Sigmoid colon (tissue), 4 donors: ENCODE measurements around the gene RPH3AL.

Source experiments
- EP300 ChIP-seq, 4 donors: sonication (generic); formaldehyde crosslinking; IDR thresholded peaks; one replicate each; pipeline ENCODE4 v1.6.1; 2017; ENCODE audit warnings: antibody characterized with exemption in 4 of 4
- POLR2A ChIP-seq, 2 donors: fragments of 450-650 bp; IDR thresholded peaks; one replicate each; pipeline ENCODE4 v1.6.1; 2016; ENCODE audit warnings: antibody characterized with exemption in 2 of 2, mild to moderate bottlenecking in 2 of 2, moderate library complexity in 2 of 2
- POLR2AphosphoS5 ChIP-seq, 4 donors: sonication (generic); formaldehyde crosslinking; IDR thresholded peaks; one replicate each; pipeline ENCODE4 v1.6.1; 2017; ENCODE audit warnings: antibody characterized with exemption in 4 of 4
- TF ChIP-seq, protein P1 (sequence below), 4 experiments: fragments of 450-650 bp in 3 of 4; fragments of 200-600 bp in 1 of 4; IDR thresholded peaks; one replicate each; pipeline ENCODE4 v1.5.1; 2016 to 2019; ENCODE audit warnings: antibody characterized with exemption in 4 of 4, mild to moderate bottlenecking in 3 of 4, moderate library complexity in 2 of 4

DNA sequence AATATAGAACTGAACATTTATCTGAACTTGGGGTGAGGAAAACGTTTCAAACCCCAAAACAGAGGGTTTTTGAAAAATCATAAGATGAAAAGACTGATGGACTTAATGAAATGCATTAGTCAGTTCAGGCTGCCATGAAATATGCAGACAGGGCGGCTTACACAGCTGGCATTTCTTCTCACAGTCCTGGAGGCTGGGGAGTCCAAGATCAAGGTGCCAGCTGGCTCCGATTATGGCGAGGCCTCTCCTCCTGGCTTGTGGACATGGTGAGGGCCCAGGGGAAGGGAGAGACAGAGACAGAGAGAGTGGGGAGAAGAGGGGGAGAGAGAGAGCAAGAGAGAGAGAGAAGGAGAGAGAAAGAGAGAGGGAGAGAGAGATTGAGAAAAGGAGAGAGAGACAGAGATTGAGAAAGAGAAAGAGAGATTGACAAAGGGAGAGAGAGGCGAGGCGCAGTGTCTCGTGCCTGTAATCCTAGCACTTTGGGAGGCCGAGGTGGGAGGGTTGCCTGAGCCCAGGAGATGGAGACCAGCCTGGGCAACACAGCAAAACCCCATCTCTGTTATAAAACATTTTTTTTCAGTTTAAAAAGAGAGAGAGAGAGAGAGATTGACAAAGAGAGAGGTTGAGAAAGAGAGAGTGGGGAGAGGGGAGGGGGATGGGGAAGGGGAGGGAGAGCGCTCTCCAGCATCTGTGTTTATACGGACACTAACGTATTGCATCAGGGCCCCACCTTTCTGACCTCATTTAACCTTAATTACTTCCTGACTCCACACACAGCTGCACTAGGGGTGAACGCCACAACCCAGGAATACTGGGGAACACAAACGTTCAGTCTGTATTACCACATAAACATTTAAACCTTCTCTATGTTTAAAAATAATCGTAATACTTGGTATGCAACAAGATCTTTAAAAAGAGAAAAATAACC is 24.6 kb upstream of the RPH3AL start:
- TF ChIP-seq POLR2A (IDR thresholded peaks at IDR 0.05) (no peak), EP300 (IDR thresholded peaks at IDR 0.05) (no peak), POLR2AphosphoS5 (IDR thresholded peaks at IDR 0.05) (no peak)
- TF ChIP-seq, protein P1, sequence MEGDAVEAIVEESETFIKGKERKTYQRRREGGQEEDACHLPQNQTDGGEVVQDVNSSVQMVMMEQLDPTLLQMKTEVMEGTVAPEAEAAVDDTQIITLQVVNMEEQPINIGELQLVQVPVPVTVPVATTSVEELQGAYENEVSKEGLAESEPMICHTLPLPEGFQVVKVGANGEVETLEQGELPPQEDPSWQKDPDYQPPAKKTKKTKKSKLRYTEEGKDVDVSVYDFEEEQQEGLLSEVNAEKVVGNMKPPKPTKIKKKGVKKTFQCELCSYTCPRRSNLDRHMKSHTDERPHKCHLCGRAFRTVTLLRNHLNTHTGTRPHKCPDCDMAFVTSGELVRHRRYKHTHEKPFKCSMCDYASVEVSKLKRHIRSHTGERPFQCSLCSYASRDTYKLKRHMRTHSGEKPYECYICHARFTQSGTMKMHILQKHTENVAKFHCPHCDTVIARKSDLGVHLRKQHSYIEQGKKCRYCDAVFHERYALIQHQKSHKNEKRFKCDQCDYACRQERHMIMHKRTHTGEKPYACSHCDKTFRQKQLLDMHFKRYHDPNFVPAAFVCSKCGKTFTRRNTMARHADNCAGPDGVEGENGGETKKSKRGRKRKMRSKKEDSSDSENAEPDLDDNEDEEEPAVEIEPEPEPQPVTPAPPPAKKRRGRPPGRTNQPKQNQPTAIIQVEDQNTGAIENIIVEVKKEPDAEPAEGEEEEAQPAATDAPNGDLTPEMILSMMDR (IDR thresholded peaks at IDR 0.05) = no peak
